SW480 (cell line): ENCODE results near the gene FHIT.

Experiments
- DNase-seq: peaks from one replicate; pipeline ENCODE4 v3.0.0-alpha.2; 2016; ENCODE audit warnings: low spot score

FHIT gene

GRCh38 chr3:60622349-60622748, 628.9 kb downstream of the FHIT start:
- DNase-seq = no peak

- DNase-seq = no peak
These were observed 634.1 kb downstream of the FHIT start for GRCh38 chr3:60617188-60617587.

GRCh38 chr3:60613769-60614303, 637.4 kb downstream of the FHIT start:
- no peak for DNase-seq

GRCh38 chr3:60610441-60611112, 640.7 kb downstream of the FHIT start:
- no peak for DNase-seq

GRCh38 chr3:60609446-60609845, 641.8 kb downstream of the FHIT start:
- no peak for DNase-seq

GRCh38 chr3:60603860-60604259, 647.4 kb downstream of the FHIT start:
- DNase-seq = no peak

- DNase-seq = no peak
These were observed 650.4 kb downstream of the FHIT start for GRCh38 chr3:60600848-60601247.

- DNase-seq = no peak
These were observed 651.7 kb downstream of the FHIT start for GRCh38 chr3:60599586-60599985.

GRCh38 chr3:60598671-60599070, 652.6 kb downstream of the FHIT start:
- DNase-seq = no peak

GRCh38 chr3:60594025-60594424, 657.2 kb downstream of the FHIT start:
- no peak for DNase-seq

- no peak for DNase-seq
These were observed 660.0 kb downstream of the FHIT start for GRCh38 chr3:60591267-60591666.

GRCh38 chr3:60588806-60589205, 662.4 kb downstream of the FHIT start:
- DNase-seq = no peak

GRCh38 chr3:60585918-60586317, 665.3 kb downstream of the FHIT start:
- no peak for DNase-seq

- DNase-seq = no peak
These were observed 667.0 kb downstream of the FHIT start for GRCh38 chr3:60584250-60584649.

- no peak for DNase-seq
These were observed 669.0 kb downstream of the FHIT start for GRCh38 chr3:60582288-60582687.

GRCh38 chr3:60580809-60581208, 670.4 kb downstream of the FHIT start:
- DNase-seq = no peak

GRCh38 chr3:60579734-60580133, 671.5 kb downstream of the FHIT start:
- no peak for DNase-seq

- DNase-seq = no peak
These were observed 672.3 kb downstream of the FHIT start for GRCh38 chr3:60578936-60579335.

GRCh38 chr3:60577601-60578000, 673.7 kb downstream of the FHIT start:
- no peak for DNase-seq

GRCh38 chr3:60575718-60576272, 675.5 kb downstream of the FHIT start:
- no peak for DNase-seq

- no peak for DNase-seq
These were observed 677.0 kb downstream of the FHIT start for GRCh38 chr3:60574046-60574769.

- DNase-seq = no peak
These were observed 677.8 kb downstream of the FHIT start for GRCh38 chr3:60573494-60573893.

- DNase-seq = no peak
These were observed 679.7 kb downstream of the FHIT start for GRCh38 chr3:60571511-60571910.
